ENCODE results near the gene NRXN3.
"Not testable (repeated sequence)": the region's sequence is repeated elsewhere in the genome, so short reads cannot be mapped to it uniquely, and the experiment has no call there.

Gene NRXN3

GRCh38 chr14:78501909-78502308 is 331.7 kb downstream of the NRXN3 start:
- DNase-seq: no peak

GRCh38 chr14:78508023-78508422 is 337.9 kb downstream of the NRXN3 start:
- DNase-seq: no peak

GRCh38 chr14:78509516-78509915 is 339.3 kb downstream of the NRXN3 start:
- DNase-seq: no peak

GRCh38 chr14:78512021-78512420 is 341.8 kb downstream of the NRXN3 start:
- DNase-seq: no peak

GRCh38 chr14:78519863-78520262 is 349.7 kb downstream of the NRXN3 start:
- no peak for DNase-seq

GRCh38 chr14:78524196-78524595 is 354.0 kb downstream of the NRXN3 start:
- no peak for DNase-seq

- no peak for DNase-seq
These were observed 354.6 kb downstream of the NRXN3 start for GRCh38 chr14:78524766-78525165.

GRCh38 chr14:78530078-78530477 is 359.9 kb downstream of the NRXN3 start:
- DNase-seq: no peak

GRCh38 chr14:78534141-78534540 is 364.0 kb downstream of the NRXN3 start:
- DNase-seq: no peak

- DNase-seq: no peak
These were observed 364.9 kb downstream of the NRXN3 start for GRCh38 chr14:78535041-78535440.

GRCh38 chr14:78541788-78542187 is 371.6 kb downstream of the NRXN3 start:
- DNase-seq: not testable (repeated sequence)

GRCh38 chr14:78543433-78543832 is 373.3 kb downstream of the NRXN3 start:
- no peak for DNase-seq

GRCh38 chr14:78561074-78561473 is 390.9 kb downstream of the NRXN3 start:
- DNase-seq: no peak

GRCh38 chr14:78566026-78566858 is 396.1 kb downstream of the NRXN3 start:
- DNase-seq: peak; percentile 80 to 84

GRCh38 chr14:78566859-78567172 is 396.6 kb downstream of the NRXN3 start:
- no peak for DNase-seq

- no peak for DNase-seq
These were observed 397.2 kb downstream of the NRXN3 start for GRCh38 chr14:78567343-78567742.

- not testable (repeated sequence) for DNase-seq
These were observed 403.6 kb downstream of the NRXN3 start for GRCh38 chr14:78573736-78574135.

GRCh38 chr14:78576437-78577166 is 406.4 kb downstream of the NRXN3 start:
- DNase-seq: no peak

- no peak for DNase-seq
These were observed 411.1 kb downstream of the NRXN3 start for GRCh38 chr14:78581229-78581628.

- no peak for DNase-seq
These were observed 416.5 kb downstream of the NRXN3 start for GRCh38 chr14:78586681-78587080.

GRCh38 chr14:78588906-78589305 is 418.7 kb downstream of the NRXN3 start:
- no peak for DNase-seq

- DNase-seq: no peak
These were observed 422.5 kb downstream of the NRXN3 start for GRCh38 chr14:78592616-78593219.

GRCh38 chr14:78593949-78594348 is 423.8 kb downstream of the NRXN3 start:
- DNase-seq: no peak

- DNase-seq: no peak
These were observed 425.6 kb downstream of the NRXN3 start for GRCh38 chr14:78595797-78596196.
